ENCODE results near the gene TOGARAM1. TPM values are rescaled to one million over a fixed set of nuclear protein-coding genes. Genes with fewer than 3 reads are reported as not detected.

Gene TOGARAM1
- total RNA-seq, 1 experiment from 2014 or later = 6.4 TPM

- TF ChIP-seq USF1 (CRISPR knock-in tag; IDR thresholded peaks at IDR 0.05) (no peak), ZNF281 (CRISPR knock-in tag; IDR thresholded peaks at IDR 0.05) (no peak), RELA (CRISPR knock-in tag; IDR thresholded peaks at IDR 0.05; ENCODE audit: borderline replicate concordance) (no peak), ZNF532 (CRISPR knock-in tag; IDR thresholded peaks at IDR 0.05; ENCODE audit: borderline replicate concordance) (no peak), ATF1 (CRISPR knock-in tag; IDR thresholded peaks at IDR 0.05) (no peak)
Observed at GRCh38 chr14:45048385-45048784, 86.4 kb downstream of the TOGARAM1 start (continued).

- Mint-ChIP-seq H3K27me3 (ENCODE audit: low read depth) (no peaks in the 10 kb centered on the region), H3K9me3 (no peaks in the 10 kb centered on the region), H3K4me3 (no peak overlapping the region), H3K27ac (no peak overlapping the region), H3K4me1 (no peaks in the 10 kb centered on the region), H3K36me3 (peaks cover 16% of the 10 kb centered on the region)
- ATAC-seq = no peak
- TF ChIP-seq GRHL2 (CRISPR knock-in tag; IDR thresholded peaks at IDR 0.05; ENCODE audit: insufficient replicate concordance, severe bottlenecking) = no peak
- no peak for TF ChIP-seq NR3C1 (CRISPR knock-in tag; conservative IDR thresholded peaks at IDR 0.05; ENCODE audit: low read depth)
- no peak for TF ChIP-seq CREM (CRISPR knock-in tag; IDR thresholded peaks at IDR 0.05)
- no peak for TF ChIP-seq CDX4 (CRISPR knock-in tag; IDR thresholded peaks at IDR 0.05; ENCODE audit: borderline replicate concordance)
- no peak for TF ChIP-seq CBFB (CRISPR knock-in tag; IDR thresholded peaks at IDR 0.05; ENCODE audit: low read depth)
- ChIA-PET CTCF (no interaction called here), POLR2A (no interaction called here)
- no peak for DNase-seq (ENCODE audit: low spot score)
Observed at GRCh38 chr14:45051180-45051579, 89.2 kb downstream of the TOGARAM1 start.

GRCh38 chr14:45051896-45052295 is 89.9 kb downstream of the TOGARAM1 start:
- peaks cover 9% of the 10 kb centered on the region for H3K36me3 Mint-ChIP-seq
- H3K27me3 Mint-ChIP-seq (ENCODE audit: low read depth) = no peaks in the 10 kb centered on the region
- no peaks in the 10 kb centered on the region for H3K4me1 Mint-ChIP-seq
- H3K27ac Mint-ChIP-seq = no peak overlapping the region
- ATAC-seq = no peak
- no peak overlapping the region for H3K4me3 Mint-ChIP-seq
- ChIA-PET CTCF (no interaction called here), POLR2A (no interaction called here)
- TF ChIP-seq PREB (CRISPR knock-in tag; IDR thresholded peaks at IDR 0.05; ENCODE audit: borderline replicate concordance) = no peak
- no peak for TF ChIP-seq ATF6 (CRISPR knock-in tag; IDR thresholded peaks at IDR 0.05)
- TF ChIP-seq NFATC4 (CRISPR knock-in tag; IDR thresholded peaks at IDR 0.05) = no peak
- no peaks in the 10 kb centered on the region for H3K9me3 Mint-ChIP-seq
- DNase-seq (ENCODE audit: low spot score) = no peak

Measured in WTC11 (cell line).